ENCODE results near the gene SCRN2.

The SCRN2 gene

GRCh38 chr17:47822785-47823184 is 18.3 kb downstream of the SCRN2 start:
- in situ Hi-C loops (cut with MboI; ENCODE audit: low sequenced_read_pairs): no loop called here

DNA sequence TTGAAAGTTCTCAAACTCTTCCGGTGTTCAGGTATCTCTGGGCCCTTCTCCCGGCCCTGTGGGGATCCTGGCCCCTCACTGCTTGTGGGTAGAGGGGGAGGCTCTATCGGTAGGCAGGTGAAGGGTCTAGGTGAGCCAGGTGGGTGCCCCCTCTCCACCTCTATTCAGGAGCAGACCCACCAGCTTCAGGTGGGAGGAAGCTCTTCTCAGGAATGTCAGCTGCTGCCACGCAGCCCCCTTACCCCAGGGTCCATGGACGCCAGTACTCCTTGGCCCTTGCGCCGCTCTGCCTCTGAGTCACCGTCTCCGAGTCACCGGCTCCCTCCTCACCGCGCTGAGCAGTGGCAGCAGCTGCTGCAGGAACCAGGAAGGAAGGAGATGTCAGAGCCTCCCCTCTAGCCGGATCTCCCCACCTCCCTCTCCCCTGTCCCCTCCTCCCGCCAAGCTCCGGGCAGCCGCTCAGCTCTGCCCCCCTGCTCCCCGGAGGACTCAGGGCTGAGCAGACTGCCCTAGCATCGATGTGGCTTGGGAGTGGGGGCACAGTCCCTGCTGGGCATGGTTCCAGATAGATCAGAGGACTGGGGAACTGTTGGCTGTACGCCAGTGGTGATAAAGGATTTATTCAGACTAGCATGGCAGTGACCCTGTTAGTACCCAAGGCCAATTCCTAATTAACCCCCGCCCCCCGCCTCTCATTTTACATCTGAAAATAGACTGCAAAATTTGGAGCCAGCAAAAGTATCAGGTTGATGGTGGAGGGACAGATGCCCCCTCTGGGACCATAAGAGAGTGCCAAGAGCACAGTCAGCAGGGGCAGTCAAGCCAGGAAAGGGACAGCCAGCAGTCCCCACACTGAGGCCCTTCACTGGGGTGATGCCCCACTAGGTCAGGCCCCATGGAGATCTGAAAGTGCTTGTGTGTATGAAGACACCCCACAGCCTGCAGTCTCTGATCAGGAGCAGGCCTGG is 19.4 kb downstream of the SCRN2 start, which contains the start of gene OSBPL7:
Gene OSBPL7 (minus strand): TSS at position 371 of the 968 bp plus-strand sequence. CDS start 1,516 bp downstream, outside the sequence.
- in situ Hi-C loops (cut with MboI; ENCODE audit: low sequenced_read_pairs): no loop called here

DNA sequence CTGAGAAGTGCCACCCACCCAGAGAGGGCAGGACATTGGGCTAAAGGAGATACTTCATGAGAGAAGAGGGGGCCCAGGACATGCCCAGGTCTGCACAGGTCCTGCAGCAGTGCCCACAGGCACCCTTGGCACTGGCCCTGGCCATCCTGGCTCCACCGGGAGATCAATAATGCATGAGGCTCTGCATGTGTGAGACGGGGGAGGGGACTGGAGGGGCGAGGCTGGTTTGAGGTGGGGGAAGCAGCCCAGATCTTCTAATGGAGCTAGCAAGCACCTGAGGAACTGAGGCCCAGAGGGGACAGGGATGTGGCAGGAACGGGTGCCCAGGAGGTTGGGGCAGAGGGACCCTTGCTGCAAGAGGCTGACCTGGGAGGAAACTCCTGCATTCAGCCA is 20.0 kb downstream of the SCRN2 start:
- in situ Hi-C loops (cut with MboI; ENCODE audit: low sequenced_read_pairs): no loop called here

DNA sequence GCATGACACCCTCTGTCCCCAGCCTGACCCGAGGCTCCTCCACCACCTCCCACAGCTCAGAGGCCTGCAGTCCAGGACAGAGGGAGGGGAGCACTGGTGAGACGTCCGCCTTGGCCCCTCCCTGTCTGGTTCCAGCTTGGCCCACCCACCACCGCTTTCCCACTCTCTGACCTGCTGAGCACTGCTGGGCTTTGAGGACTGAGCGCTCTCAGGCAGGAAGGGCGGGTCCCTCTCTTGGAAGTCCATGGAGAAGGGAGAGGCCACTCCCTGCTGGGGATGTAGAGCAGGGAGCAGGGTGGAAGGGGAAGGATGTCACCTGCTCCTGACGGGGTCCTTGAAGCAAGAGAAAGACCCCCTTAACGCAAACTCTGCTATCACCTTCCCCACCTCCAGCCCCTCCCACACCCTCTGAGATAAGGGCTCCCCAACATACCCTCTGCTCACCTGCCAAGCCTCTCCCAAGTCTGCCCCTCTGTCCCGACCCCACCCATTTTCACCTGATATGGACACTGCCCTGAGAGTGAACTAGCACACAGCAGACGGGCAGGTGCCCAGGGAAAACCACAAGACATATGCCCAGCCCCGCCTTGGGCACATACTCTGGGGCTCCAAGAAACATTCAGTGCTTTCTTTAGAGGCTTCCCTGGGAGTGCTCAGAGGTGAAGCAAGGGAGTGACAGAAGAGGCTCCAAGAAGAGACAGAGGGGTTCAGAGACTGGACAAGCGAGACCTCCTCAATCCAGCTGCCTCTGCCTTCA is 20.9 kb downstream of the SCRN2 start:
- in situ Hi-C loops (cut with MboI; ENCODE audit: low sequenced_read_pairs): no loop called here

DNA sequence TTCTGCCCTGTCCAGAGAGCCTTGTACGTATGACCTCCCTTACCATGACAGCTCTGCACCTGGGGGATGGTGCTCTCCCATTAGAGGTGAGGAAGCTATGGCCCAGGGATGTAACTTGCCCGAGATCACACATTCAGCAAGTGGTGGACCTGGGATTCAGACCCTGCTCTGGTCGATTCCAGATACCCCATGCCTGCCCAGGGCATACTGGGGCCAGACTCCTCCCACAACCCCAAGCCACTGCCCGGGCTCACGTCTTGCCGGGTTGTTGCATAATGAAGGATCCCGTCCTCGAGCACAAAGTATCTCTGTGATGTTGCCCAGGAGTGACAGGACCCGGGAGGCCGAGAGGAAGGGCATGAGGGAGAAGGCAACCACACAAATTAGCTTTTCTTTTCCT is 21.6 kb downstream of the SCRN2 start:
- in situ Hi-C loops (cut with MboI; ENCODE audit: low sequenced_read_pairs): no loop called here

DNA sequence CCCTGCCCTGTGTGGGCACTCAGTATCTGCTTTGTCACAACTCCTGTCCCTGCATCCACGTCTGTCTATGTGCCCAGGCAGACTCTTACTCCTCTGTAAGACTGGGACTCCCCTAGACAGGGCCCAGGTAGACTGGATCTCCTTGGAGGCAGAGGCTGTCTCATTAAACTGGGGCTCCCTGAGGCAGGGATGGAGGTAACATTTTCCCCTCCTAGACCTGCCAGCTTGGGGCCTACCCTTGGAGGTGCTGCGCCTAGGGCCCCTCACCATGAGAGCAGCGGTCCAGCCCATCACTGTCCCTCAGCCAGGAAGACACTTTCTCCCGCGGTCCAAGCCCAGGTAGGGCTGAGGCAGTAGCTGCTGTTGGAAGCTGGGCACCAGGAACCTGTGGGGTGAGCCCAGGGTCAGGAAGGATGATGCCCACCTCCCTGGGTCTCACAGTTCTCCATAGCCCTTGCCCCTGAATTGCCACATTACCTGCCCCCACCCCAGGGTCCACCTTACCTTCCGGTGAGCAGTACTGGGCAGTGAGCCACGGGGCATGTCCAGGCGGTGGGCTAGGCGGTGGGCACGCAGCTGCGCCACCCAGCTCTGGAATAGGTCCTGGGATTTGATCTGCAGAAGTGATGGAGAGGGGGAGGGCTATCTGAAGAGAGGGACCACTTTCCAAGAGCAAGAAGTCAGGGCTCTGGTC is 22.9 kb downstream of the SCRN2 start:
- in situ Hi-C loops (cut with MboI; ENCODE audit: low sequenced_read_pairs): no loop called here

GRCh38 chr17:47816947-47817346 is 24.1 kb downstream of the SCRN2 start:
- in situ Hi-C loops (cut with MboI; ENCODE audit: low sequenced_read_pairs): no loop called here

DNA sequence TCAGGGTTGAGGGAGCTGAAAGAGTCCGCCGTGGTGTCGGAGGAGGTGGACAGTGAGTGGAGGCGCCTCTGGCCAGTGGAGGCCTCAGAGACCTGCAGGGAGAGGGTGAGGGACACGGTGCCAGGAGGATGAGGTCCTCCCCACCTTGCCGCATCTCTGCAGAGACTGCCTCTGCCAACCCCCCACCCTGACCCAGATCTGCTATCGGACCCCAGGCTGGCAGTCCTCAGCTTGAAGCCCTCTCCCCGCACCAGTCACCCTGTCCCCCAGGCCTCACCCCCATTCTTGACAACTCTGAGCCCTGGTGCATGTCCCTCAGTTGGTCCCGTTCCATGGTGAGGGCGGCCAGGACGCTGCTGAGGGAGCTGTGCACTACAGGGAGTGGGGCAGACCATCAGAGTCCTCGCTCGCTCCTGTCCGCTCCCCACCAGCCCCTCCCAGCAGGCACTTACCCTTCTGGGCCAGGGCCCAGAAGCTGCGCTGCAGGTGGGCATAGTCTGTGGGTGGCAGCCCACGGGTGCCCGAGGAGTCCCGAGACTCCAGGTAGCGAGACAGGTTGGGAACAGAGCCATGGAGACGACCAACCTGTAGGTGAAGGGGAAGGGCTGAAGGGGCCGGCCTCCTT is 24.9 kb downstream of the SCRN2 start:
- in situ Hi-C loops (cut with MboI; ENCODE audit: low sequenced_read_pairs): no loop called here

- in situ Hi-C loops (cut with MboI; ENCODE audit: low sequenced_read_pairs): no loop called here
These were observed 25.8 kb downstream of the SCRN2 start for GRCh38 chr17:47815106-47815918.

GRCh38 chr17:47813512-47814031 is 27.5 kb downstream of the SCRN2 start:
- in situ Hi-C loops (cut with MboI; ENCODE audit: low sequenced_read_pairs): no loop called here

GRCh38 chr17:47813077-47813476 is 28.0 kb downstream of the SCRN2 start:
- in situ Hi-C loops (cut with MboI; ENCODE audit: low sequenced_read_pairs): no loop called here

- in situ Hi-C loops (cut with MboI; ENCODE audit: low sequenced_read_pairs): no loop called here
These were observed 28.7 kb downstream of the SCRN2 start for GRCh38 chr17:47812146-47812920.

DNA sequence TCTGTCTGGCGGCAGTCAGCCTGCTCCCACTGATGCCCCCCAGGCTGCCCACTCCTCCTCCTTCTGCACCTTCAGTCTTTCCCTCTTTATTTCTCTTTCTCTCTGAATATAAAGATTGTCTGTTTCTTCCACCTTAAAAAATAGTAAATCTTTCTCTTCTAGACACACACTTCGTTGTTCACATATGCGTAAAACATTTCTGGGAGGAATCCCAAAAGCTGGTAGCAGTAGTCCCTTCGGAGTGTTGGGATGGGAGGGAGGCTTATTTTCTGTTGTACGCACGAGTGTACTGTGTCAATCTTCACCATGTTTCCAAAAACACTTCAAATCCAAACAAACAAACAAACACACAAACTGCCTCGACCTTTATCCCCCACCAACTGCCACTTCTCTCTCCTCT is 29.4 kb downstream of the SCRN2 start:
- in situ Hi-C loops (cut with MboI; ENCODE audit: low sequenced_read_pairs): no loop called here

GRCh38 chr17:47810901-47811635 is 30.0 kb downstream of the SCRN2 start:
- in situ Hi-C loops (cut with MboI; ENCODE audit: low sequenced_read_pairs): no loop called here

DNA sequence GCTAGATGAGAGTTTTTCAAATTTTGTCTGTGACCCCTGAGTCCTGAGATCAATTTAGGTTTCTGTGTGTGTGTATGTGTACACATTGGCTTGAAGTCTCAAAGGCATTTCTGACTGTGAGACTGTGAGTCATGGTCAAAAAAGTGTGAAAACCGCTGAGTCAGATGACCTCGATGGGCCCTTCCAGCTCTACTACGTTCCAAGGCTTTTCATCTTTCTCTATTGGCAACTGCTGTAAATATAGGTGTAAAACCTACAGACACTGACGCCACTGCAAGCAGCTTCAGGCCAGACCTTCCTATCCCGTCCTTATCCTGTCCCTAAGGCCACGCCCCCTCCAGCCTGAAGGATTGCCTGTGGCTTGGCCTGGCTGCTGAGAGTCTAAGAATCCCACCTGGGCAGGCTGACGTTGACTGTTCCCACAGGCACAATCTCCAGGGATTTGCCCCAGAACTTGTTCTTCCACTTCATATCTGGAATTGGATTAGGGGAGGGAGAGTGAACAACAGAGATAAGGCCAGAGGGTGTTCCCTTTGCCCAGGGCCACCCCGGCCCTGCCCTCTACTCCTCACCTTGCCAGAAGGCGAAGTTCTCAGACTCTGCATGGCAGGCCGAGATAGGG is 30.8 kb downstream of the SCRN2 start:
- in situ Hi-C loops (cut with MboI; ENCODE audit: low sequenced_read_pairs): no loop called here

DNA sequence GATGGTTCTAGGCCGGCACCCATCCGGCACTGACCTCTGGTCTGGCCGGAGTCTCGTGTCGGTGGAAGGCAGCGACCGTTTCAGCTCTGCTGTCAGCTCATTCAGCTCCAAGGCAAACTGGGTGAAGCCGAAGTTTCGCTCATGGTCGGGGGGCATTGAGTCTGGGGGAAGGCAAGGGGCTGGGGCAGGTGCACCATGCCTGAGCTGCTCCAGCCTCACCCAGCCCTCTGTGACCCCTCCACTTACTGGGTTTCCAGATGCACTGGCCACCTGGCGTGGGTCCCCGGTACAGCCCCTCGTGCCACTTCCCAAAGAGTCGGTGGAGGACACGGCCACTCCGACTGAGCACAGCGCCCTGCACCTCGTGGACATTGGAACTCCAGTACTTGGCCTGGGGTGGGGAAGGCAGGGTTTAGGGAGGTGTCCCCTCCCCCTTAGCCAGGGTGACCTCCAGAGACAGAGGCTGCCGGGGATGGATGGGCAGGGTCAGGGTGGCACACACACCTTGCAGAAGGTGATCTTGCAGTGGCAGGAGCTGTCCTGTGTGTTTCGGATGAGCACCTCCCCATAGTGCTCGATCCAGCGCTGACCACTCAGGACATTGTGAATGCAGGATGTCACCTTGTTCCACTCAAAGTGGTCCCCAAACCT is 32.1 kb downstream of the SCRN2 start:
- in situ Hi-C loops (cut with MboI; ENCODE audit: low sequenced_read_pairs): no loop called here

Measured in HL-60/S4 treated with phorbol 12-myristate 13-acetate at 8.2 ng/mL for 4 days and 3 days (cell line).